ENCODE results near the gene PXMP4. TPM values are rescaled to one million over a fixed set of nuclear protein-coding genes. Genes with fewer than 3 reads are reported as not detected.

The PXMP4 gene
- total RNA-seq, 4 donors from 2014 or later: 3.4 to 11.7 (median 7.6) TPM

GRCh38 chr20:33732166-33732970 lies 12.3 kb upstream of the PXMP4 start:
- peaks cover 13 to 18% (median 14%) of the 10 kb centered on the region in 3 donors for H3K9me3 ChIP-seq
- H3K4me1 ChIP-seq: peaks cover 23 to 30% (median 25%) of the 10 kb centered on the region in 3 donors
- peaks cover 0 to 10% (median 0%) of the 10 kb centered on the region in 3 donors for H3K36me3 ChIP-seq
- TF ChIP-seq POLR2A (IDR thresholded peaks at IDR 0.05): peak in 2 of 4 donors; percentile 40 to 59
- TF ChIP-seq CTCF (IDR thresholded peaks at IDR 0.05): peak in 1 of 6 experiments; percentile 33
- H3K27me3 ChIP-seq: no peaks in the 10 kb centered on the region
- peak overlapping the region; percentile 92 to 97 (median 95) for H3K27ac ChIP-seq
- intact Hi-C loops (cut with DNase I): loop anchor here (10.0 kb wide), 1 partner anchor 268 kb away; no protein-coding TSS in a partner anchor
- 2 to 40% methylated on average over 1 to 15 of the region's 68 CpGs for WGBS, 2 donors
- peak overlapping the region; percentile 51 to 82 (median 62) for H3K4me3 ChIP-seq
- peak; percentile 54 for DNase-seq

GRCh38 chr20:33731693-33732165 lies 11.6 kb upstream of the PXMP4 start, which contains the start of gene ZNF341:
Gene ZNF341, plus strand, starts transcription at chr20:33731996. Its CDS starts 26 bp downstream, at chr20:33732022.
- TF ChIP-seq CTCF (IDR thresholded peaks at IDR 0.05): peak; percentile 81 to 95 (median 90)
- peak in 1 of 4 donors; percentile 27 for TF ChIP-seq POLR2A (IDR thresholded peaks at IDR 0.05)
- peaks cover 0 to 5% (median 0%) of the 10 kb centered on the region in 3 donors for H3K36me3 ChIP-seq
- H3K4me1 ChIP-seq: peaks cover 23 to 31% (median 25%) of the 10 kb centered on the region in 3 donors
- no peaks in the 10 kb centered on the region for H3K27me3 ChIP-seq
- intact Hi-C loops (cut with DNase I): loop anchor here (10.0 kb wide), 1 partner anchor 267 kb away; no protein-coding TSS in a partner anchor
- peak; percentile 54 for DNase-seq
- H3K27ac ChIP-seq: peak within 1 kb of the TSS; percentile 92 to 97 (median 95)
- H3K4me3 ChIP-seq: peak within 1 kb of the TSS; percentile 51 to 82 (median 62)
- peaks cover 8 to 11% (median 8%) of the 10 kb centered on the region in 3 donors for H3K9me3 ChIP-seq
- WGBS, 2 donors: 11 to 25% methylated on average over 14 to 26 of the region's 57 CpGs

GRCh38 chr20:33730946-33731692 lies 11.0 kb upstream of the PXMP4 start:
- intact Hi-C loops (cut with DNase I): loop anchor here (10.0 kb wide), 1 partner anchor 266 kb away; no protein-coding TSS in a partner anchor
- Histone ChIP-seq H3K9me3 (peaks cover 1 to 5% (median 1%) of the 10 kb centered on the region in 3 donors), H3K36me3 (no peaks in the 10 kb centered on the region), H3K4me3 (peak overlapping the region; percentile 51 to 82 (median 62)), H3K27me3 (no peaks in the 10 kb centered on the region), H3K27ac (peak overlapping the region; percentile 92 to 97 (median 95)), H3K4me1 (peaks cover 23 to 37% (median 25%) of the 10 kb centered on the region in 3 donors)
- WGBS, 2 donors: 81 to 93% methylated on average over 15 to 18 of the region's 18 CpGs
- DNase-seq: no peak
- TF ChIP-seq CTCF (IDR thresholded peaks at IDR 0.05): no peak
- TF ChIP-seq POLR2A (IDR thresholded peaks at IDR 0.05): no peak

GRCh38 chr20:33729101-33729500 lies 9.0 kb upstream of the PXMP4 start:
- DNase-seq: no peak
- intact Hi-C loops (cut with DNase I): no loop called here
- Histone ChIP-seq H3K27ac (no peak overlapping the region), H3K36me3 (no peaks in the 10 kb centered on the region), H3K4me3 (no peak overlapping the region), H3K27me3 (no peaks in the 10 kb centered on the region), H3K9me3 (no peaks in the 10 kb centered on the region), H3K4me1 (peaks cover 21 to 42% (median 22%) of the 10 kb centered on the region in 3 donors)
- WGBS, 2 donors: 62 to 63% methylated on average over 4 of the region's 4 CpGs
- TF ChIP-seq CTCF (IDR thresholded peaks at IDR 0.05) (no peak), POLR2A (IDR thresholded peaks at IDR 0.05) (no peak)

Data from esophagus squamous epithelium (tissue), 5 donors.